ENCODE measurements around the gene IGF1.

Gene IGF1

GRCh38 chr12:102394200-102394599, 86.2 kb downstream of the IGF1 start:
- no peaks in the 10 kb centered on the region for H3K36me3 ChIP-seq (replicated peaks in 1 of 2; ENCODE audit: control insufficient read depth in 2 of 2, insufficient read depth in 2 of 2, low read length in 2 of 2)
- H2BK12ac ChIP-seq (ENCODE audit: low read length), result no peak overlapping the region
- no peaks in the 10 kb centered on the region for H3K9me3 ChIP-seq (replicated peaks in 1 of 2; ENCODE audit: control insufficient read depth in 2 of 2, insufficient read depth in 1 of 2, low read depth in 1 of 2, low read length in 2 of 2)
- no peak overlapping the region for H2AFZ ChIP-seq (ENCODE audit: low read length)
- no CpG with 5 or more reads among the region's 1 CpG for WGBS, 2 donors (ENCODE audit: extremely low coverage in 2 of 2, insufficient read length in 2 of 2, insufficient replicate concordance in 1 of 2)
- no peak for DNase-seq (ENCODE audit: low spot score)
- H3K23ac ChIP-seq (ENCODE audit: low read depth, low read length, poor library complexity), result no peak overlapping the region
- H3K18ac ChIP-seq (ENCODE audit: low read length), result no peak overlapping the region
- no peak overlapping the region for H4K91ac ChIP-seq (ENCODE audit: low read depth, low read length, poor library complexity)
- no peak overlapping the region for H4K8ac ChIP-seq (ENCODE audit: low read depth, low read length)
- H3K14ac ChIP-seq (ENCODE audit: low read length), result no peak overlapping the region
- H3K79me1 ChIP-seq (ENCODE audit: low read depth, low read length), result no peaks in the 10 kb centered on the region
- no peak overlapping the region for H2BK5ac ChIP-seq (ENCODE audit: low read length)
- no peak overlapping the region for H2BK120ac ChIP-seq (ENCODE audit: low read depth, low read length)
- H3K4me1 ChIP-seq (ENCODE audit: control insufficient read depth in 2 of 2, insufficient read depth in 1 of 2, low read depth in 1 of 2, low read length in 2 of 2), result peaks cover 0 to 2% of the 10 kb centered on the region in 2 donors
- H3K4me2 ChIP-seq (ENCODE audit: insufficient read depth, low read length, poor library complexity, severe bottlenecking), result no peak overlapping the region
- no peak overlapping the region for H3K4me3 ChIP-seq (ENCODE audit: low read length in 2 of 2)
- H3K4ac ChIP-seq (ENCODE audit: low read length), result no peak overlapping the region
- no peak overlapping the region for H2BK15ac ChIP-seq (ENCODE audit: low read length)
- H3K9ac ChIP-seq (ENCODE audit: low read depth, low read length, poor library complexity), result no peak overlapping the region
- no peak overlapping the region for H2AK5ac ChIP-seq (ENCODE audit: low read depth, low read length)
- H3K27me3 ChIP-seq (ENCODE audit: control insufficient read depth in 3 of 3, insufficient read depth in 3 of 3, low read depth in 1 of 3, low read length in 3 of 3), result no peaks in the 10 kb centered on the region
- H3K27ac ChIP-seq (replicated peaks; ENCODE audit: low read length), result no peak overlapping the region

GRCh38 chr12:102390068-102390467, 90.3 kb downstream of the IGF1 start:
- Histone ChIP-seq H2BK12ac (ENCODE audit: low read length) (no peak overlapping the region), H2BK120ac (ENCODE audit: low read depth, low read length) (no peak overlapping the region), H3K14ac (ENCODE audit: low read length) (no peak overlapping the region), H3K9me3 (replicated peaks in 1 of 2; ENCODE audit: control insufficient read depth in 2 of 2, insufficient read depth in 1 of 2, low read depth in 1 of 2, low read length in 2 of 2) (no peaks in the 10 kb centered on the region), H3K4me1 (ENCODE audit: control insufficient read depth in 2 of 2, insufficient read depth in 1 of 2, low read depth in 1 of 2, low read length in 2 of 2) (peaks cover 0 to 2% of the 10 kb centered on the region in 2 donors), H3K4ac (ENCODE audit: low read length) (no peak overlapping the region), H3K9ac (ENCODE audit: low read depth, low read length, poor library complexity) (no peak overlapping the region), H2BK5ac (ENCODE audit: low read length) (no peak overlapping the region), H3K79me1 (ENCODE audit: low read depth, low read length) (no peaks in the 10 kb centered on the region), H3K23ac (ENCODE audit: low read depth, low read length, poor library complexity) (no peak overlapping the region), H3K27me3 (ENCODE audit: control insufficient read depth in 3 of 3, insufficient read depth in 3 of 3, low read depth in 1 of 3, low read length in 3 of 3) (no peaks in the 10 kb centered on the region), H3K4me3 (ENCODE audit: low read length in 2 of 2) (no peak overlapping the region), H3K18ac (ENCODE audit: low read length) (no peak overlapping the region), H4K8ac (ENCODE audit: low read depth, low read length) (no peak overlapping the region), H2AFZ (ENCODE audit: low read length) (no peak overlapping the region), H2BK15ac (ENCODE audit: low read length) (no peak overlapping the region), H3K4me2 (ENCODE audit: insufficient read depth, low read length, poor library complexity, severe bottlenecking) (no peak overlapping the region), H4K91ac (ENCODE audit: low read depth, low read length, poor library complexity) (no peak overlapping the region), H3K27ac (replicated peaks; ENCODE audit: low read length) (no peak overlapping the region), H3K36me3 (replicated peaks in 1 of 2; ENCODE audit: control insufficient read depth in 2 of 2, insufficient read depth in 2 of 2, low read length in 2 of 2) (no peaks in the 10 kb centered on the region), H2AK5ac (ENCODE audit: low read depth, low read length) (no peak overlapping the region)
- WGBS, 2 donors (ENCODE audit: extremely low coverage in 2 of 2, insufficient read length in 2 of 2, insufficient replicate concordance in 1 of 2), result no CpG with 5 or more reads among the region's 4 CpGs
- DNase-seq (ENCODE audit: low spot score), result no peak

GRCh38 chr12:102388469-102388868, 91.9 kb downstream of the IGF1 start:
- Histone ChIP-seq H2BK120ac (ENCODE audit: low read depth, low read length) (no peak overlapping the region), H3K18ac (ENCODE audit: low read length) (no peak overlapping the region), H4K8ac (ENCODE audit: low read depth, low read length) (no peak overlapping the region), H2AFZ (ENCODE audit: low read length) (no peak overlapping the region), H3K9me3 (replicated peaks in 1 of 2; ENCODE audit: control insufficient read depth in 2 of 2, insufficient read depth in 1 of 2, low read depth in 1 of 2, low read length in 2 of 2) (no peaks in the 10 kb centered on the region), H2AK5ac (ENCODE audit: low read depth, low read length) (no peak overlapping the region), H3K4me1 (ENCODE audit: control insufficient read depth in 2 of 2, insufficient read depth in 1 of 2, low read depth in 1 of 2, low read length in 2 of 2) (no peaks in the 10 kb centered on the region), H3K36me3 (replicated peaks in 1 of 2; ENCODE audit: control insufficient read depth in 2 of 2, insufficient read depth in 2 of 2, low read length in 2 of 2) (no peaks in the 10 kb centered on the region), H2BK5ac (ENCODE audit: low read length) (no peak overlapping the region), H3K27me3 (ENCODE audit: control insufficient read depth in 3 of 3, insufficient read depth in 3 of 3, low read depth in 1 of 3, low read length in 3 of 3) (no peaks in the 10 kb centered on the region), H3K27ac (replicated peaks; ENCODE audit: low read length) (no peak overlapping the region), H3K4me3 (ENCODE audit: low read length in 2 of 2) (no peak overlapping the region), H2BK15ac (ENCODE audit: low read length) (no peak overlapping the region), H2BK12ac (ENCODE audit: low read length) (no peak overlapping the region), H3K14ac (ENCODE audit: low read length) (no peak overlapping the region), H3K4me2 (ENCODE audit: insufficient read depth, low read length, poor library complexity, severe bottlenecking) (no peak overlapping the region), H3K9ac (ENCODE audit: low read depth, low read length, poor library complexity) (no peak overlapping the region), H3K4ac (ENCODE audit: low read length) (no peak overlapping the region), H4K91ac (ENCODE audit: low read depth, low read length, poor library complexity) (no peak overlapping the region), H3K79me1 (ENCODE audit: low read depth, low read length) (no peaks in the 10 kb centered on the region), H3K23ac (ENCODE audit: low read depth, low read length, poor library complexity) (no peak overlapping the region)
- DNase-seq (ENCODE audit: low spot score), result no peak
- no CpG with 5 or more reads among the region's 1 CpG for WGBS, 2 donors (ENCODE audit: extremely low coverage in 2 of 2, insufficient read length in 2 of 2, insufficient replicate concordance in 1 of 2)

- Histone ChIP-seq H2AK5ac (ENCODE audit: low read depth, low read length) (no peak overlapping the region), H2BK15ac (ENCODE audit: low read length) (no peak overlapping the region), H3K14ac (ENCODE audit: low read length) (no peak overlapping the region), H3K18ac (ENCODE audit: low read length) (no peak overlapping the region), H2BK120ac (ENCODE audit: low read depth, low read length) (no peak overlapping the region), H3K27ac (replicated peaks; ENCODE audit: low read length) (no peak overlapping the region), H3K9ac (ENCODE audit: low read depth, low read length, poor library complexity) (no peak overlapping the region), H4K8ac (ENCODE audit: low read depth, low read length) (no peak overlapping the region), H3K36me3 (replicated peaks in 1 of 2; ENCODE audit: control insufficient read depth in 2 of 2, insufficient read depth in 2 of 2, low read length in 2 of 2) (no peaks in the 10 kb centered on the region), H3K9me3 (replicated peaks in 1 of 2; ENCODE audit: control insufficient read depth in 2 of 2, insufficient read depth in 1 of 2, low read depth in 1 of 2, low read length in 2 of 2) (no peaks in the 10 kb centered on the region), H3K4me1 (ENCODE audit: control insufficient read depth in 2 of 2, insufficient read depth in 1 of 2, low read depth in 1 of 2, low read length in 2 of 2) (no peaks in the 10 kb centered on the region), H4K91ac (ENCODE audit: low read depth, low read length, poor library complexity) (no peak overlapping the region), H3K4ac (ENCODE audit: low read length) (no peak overlapping the region), H3K23ac (ENCODE audit: low read depth, low read length, poor library complexity) (no peak overlapping the region), H2BK5ac (ENCODE audit: low read length) (no peak overlapping the region), H2AFZ (ENCODE audit: low read length) (no peak overlapping the region), H3K4me3 (ENCODE audit: low read length in 2 of 2) (no peak overlapping the region), H3K79me1 (ENCODE audit: low read depth, low read length) (no peaks in the 10 kb centered on the region), H2BK12ac (ENCODE audit: low read length) (no peak overlapping the region), H3K4me2 (ENCODE audit: insufficient read depth, low read length, poor library complexity, severe bottlenecking) (no peak overlapping the region), H3K27me3 (ENCODE audit: control insufficient read depth in 3 of 3, insufficient read depth in 3 of 3, low read depth in 1 of 3, low read length in 3 of 3) (no peaks in the 10 kb centered on the region)
- no peak for DNase-seq (ENCODE audit: low spot score)
- no CpG with 5 or more reads among the region's 1 CpG for WGBS, 2 donors (ENCODE audit: extremely low coverage in 2 of 2, insufficient read length in 2 of 2, insufficient replicate concordance in 1 of 2)
Observed at GRCh38 chr12:102385343-102385742, 95.0 kb downstream of the IGF1 start.
